Measurements from ENCODE around the gene RAB7A. TPM values are rescaled to one million over a fixed set of nuclear protein-coding genes. Genes with fewer than 3 reads are reported as not detected.
"Not testable (repeated sequence)": the region's sequence is repeated elsewhere in the genome, so short reads cannot be mapped to it uniquely, and the experiment has no call there.

RAB7A gene
- total RNA-seq, 1 donor from 2014 or later = 122 TPM

DNA sequence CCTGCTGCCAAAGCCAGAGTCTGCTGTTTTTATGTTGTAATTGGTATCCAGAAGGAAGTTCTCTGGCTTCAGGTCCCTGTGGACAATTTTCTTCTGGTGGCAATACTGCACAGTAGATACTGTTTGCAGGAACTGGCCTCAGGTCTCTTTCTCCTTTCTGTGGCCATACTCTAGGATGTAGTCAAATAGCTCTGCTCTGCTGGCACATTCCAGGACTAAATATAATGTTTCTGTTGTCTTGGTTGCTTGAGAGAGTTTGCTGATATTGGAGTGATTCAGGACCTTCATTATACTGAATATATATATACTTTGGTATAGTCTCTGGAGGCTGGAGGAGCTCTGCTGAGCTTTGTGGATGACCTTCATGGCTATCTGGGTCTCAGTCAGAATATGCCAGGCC, 23.1 kb downstream of the RAB7A start:
- Histone ChIP-seq H3K27me3 (no peaks in the 10 kb centered on the region), H3K4me1 (peaks cover 41% of the 10 kb centered on the region), H3K27ac (no peak overlapping the region), H3K9me3 (no peaks in the 10 kb centered on the region), H3K4me3 (no peak overlapping the region), H3K36me3 (peaks cover 0 to under 1% of the 10 kb centered on the region in 2 donors)
- TF ChIP-seq POLR2A (IDR thresholded peaks at IDR 0.05) (no peak), POLR2AphosphoS5 (IDR thresholded peaks at IDR 0.05; ENCODE audit: insufficient read depth in 1 of 2, low read depth in 1 of 2) (no peak)
- TF ChIP-seq, protein P1, sequence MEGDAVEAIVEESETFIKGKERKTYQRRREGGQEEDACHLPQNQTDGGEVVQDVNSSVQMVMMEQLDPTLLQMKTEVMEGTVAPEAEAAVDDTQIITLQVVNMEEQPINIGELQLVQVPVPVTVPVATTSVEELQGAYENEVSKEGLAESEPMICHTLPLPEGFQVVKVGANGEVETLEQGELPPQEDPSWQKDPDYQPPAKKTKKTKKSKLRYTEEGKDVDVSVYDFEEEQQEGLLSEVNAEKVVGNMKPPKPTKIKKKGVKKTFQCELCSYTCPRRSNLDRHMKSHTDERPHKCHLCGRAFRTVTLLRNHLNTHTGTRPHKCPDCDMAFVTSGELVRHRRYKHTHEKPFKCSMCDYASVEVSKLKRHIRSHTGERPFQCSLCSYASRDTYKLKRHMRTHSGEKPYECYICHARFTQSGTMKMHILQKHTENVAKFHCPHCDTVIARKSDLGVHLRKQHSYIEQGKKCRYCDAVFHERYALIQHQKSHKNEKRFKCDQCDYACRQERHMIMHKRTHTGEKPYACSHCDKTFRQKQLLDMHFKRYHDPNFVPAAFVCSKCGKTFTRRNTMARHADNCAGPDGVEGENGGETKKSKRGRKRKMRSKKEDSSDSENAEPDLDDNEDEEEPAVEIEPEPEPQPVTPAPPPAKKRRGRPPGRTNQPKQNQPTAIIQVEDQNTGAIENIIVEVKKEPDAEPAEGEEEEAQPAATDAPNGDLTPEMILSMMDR (IDR thresholded peaks at IDR 0.05) = no peak
- DNase-seq (ENCODE audit: extremely low spot score in 2 of 2) = no peak
- intact Hi-C loops (cut with DNase I) = no loop called here

DNA sequence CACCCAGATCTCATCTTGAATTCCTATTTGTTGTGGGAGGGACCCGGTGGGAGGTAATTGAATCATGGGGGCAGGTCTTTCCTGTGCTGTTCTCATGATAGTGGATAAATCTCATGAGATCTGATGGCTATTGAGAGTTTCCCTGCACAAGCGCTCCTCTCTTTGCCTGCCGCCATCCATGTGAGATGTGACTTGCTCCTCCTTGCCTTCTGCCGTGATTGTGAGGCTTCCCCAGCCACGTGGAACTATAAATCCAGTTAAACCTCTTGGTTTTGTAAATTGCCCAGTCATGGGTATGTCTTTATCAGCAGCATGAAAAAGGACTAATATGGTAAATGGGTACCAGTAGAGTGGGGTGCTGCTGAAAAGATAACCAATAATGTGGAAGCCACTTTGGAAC, 23.6 kb downstream of the RAB7A start:
- H3K4me1 ChIP-seq = peaks cover 44% of the 10 kb centered on the region
- intact Hi-C loops (cut with DNase I); H3K27me3 ChIP-seq: not testable (repeated sequence)

DNA sequence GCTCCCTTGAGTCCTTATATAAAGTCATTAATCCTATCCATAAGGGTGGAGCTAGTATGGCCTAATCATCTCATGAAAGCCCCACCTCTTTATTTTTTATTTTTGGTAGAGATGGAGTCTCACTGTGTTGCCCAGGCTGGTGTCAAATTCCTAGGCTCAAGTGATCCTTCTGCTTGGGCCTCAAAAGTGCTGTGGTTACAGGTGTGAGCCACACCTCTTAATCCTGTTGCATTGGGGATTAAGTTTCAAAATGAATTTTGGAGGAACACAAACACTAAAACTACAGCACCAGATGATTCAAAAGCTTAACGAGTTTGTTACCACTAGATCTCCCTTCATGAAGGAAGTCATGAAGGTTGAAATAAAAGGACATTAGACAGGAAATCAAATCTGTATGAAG, 27.7 kb downstream of the RAB7A start:
- H3K27ac ChIP-seq = no peak overlapping the region
- no peaks in the 10 kb centered on the region for H3K27me3 ChIP-seq
- intact Hi-C loops (cut with DNase I) = no loop called here
- TF ChIP-seq POLR2AphosphoS5 (IDR thresholded peaks at IDR 0.05; ENCODE audit: insufficient read depth in 1 of 2, low read depth in 1 of 2) (no peak), POLR2A (IDR thresholded peaks at IDR 0.05) (no peak)
- TF ChIP-seq, protein P1 (IDR thresholded peaks at IDR 0.05) = no peak
- no peak for DNase-seq (ENCODE audit: extremely low spot score in 2 of 2)
- no peaks in the 10 kb centered on the region for H3K36me3 ChIP-seq
- no peak overlapping the region for H3K4me3 ChIP-seq
- H3K4me1 ChIP-seq = peaks cover 41% of the 10 kb centered on the region
- H3K9me3 ChIP-seq = no peaks in the 10 kb centered on the region

More for the DNA sequence above, 23.6 kb downstream of the RAB7A start:
- not testable (repeated sequence) for H3K36me3 ChIP-seq; H3K27ac ChIP-seq; H3K4me3 ChIP-seq; DNase-seq (ENCODE audit: extremely low spot score in 2 of 2); H3K9me3 ChIP-seq

DNA sequence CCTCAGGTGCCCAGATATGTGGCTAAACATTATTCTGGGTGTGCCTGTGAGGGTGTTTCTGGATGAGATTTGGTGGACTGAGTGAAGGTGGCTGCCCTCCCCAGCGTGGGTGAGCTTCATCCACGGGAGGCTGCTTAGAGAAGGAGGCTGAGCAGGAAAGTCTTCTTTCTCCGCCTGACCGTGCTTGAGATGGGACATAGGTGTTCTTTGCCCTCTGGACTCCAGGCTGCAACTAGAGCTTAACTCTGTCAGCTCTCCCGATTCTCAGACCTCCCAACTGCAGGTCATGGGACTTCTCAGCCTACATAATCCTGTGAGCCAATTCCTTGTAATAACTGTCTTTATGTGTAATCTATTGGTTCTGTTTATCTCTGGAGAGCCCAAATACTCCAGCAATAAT, 34.1 kb downstream of the RAB7A start:
- no peaks in the 10 kb centered on the region for H3K9me3 ChIP-seq
- H3K4me1 ChIP-seq = peaks cover 35% of the 10 kb centered on the region
- intact Hi-C loops (cut with DNase I) = no loop called here
- H3K27me3 ChIP-seq = no peaks in the 10 kb centered on the region
- no peak for DNase-seq (ENCODE audit: extremely low spot score in 2 of 2)
- H3K36me3 ChIP-seq = no peaks in the 10 kb centered on the region
- H3K27ac ChIP-seq = no peak overlapping the region
- no peak for TF ChIP-seq POLR2A (IDR thresholded peaks at IDR 0.05)
- no peak for TF ChIP-seq POLR2AphosphoS5 (IDR thresholded peaks at IDR 0.05; ENCODE audit: insufficient read depth in 1 of 2, low read depth in 1 of 2)
- no peak overlapping the region for H3K4me3 ChIP-seq

DNA sequence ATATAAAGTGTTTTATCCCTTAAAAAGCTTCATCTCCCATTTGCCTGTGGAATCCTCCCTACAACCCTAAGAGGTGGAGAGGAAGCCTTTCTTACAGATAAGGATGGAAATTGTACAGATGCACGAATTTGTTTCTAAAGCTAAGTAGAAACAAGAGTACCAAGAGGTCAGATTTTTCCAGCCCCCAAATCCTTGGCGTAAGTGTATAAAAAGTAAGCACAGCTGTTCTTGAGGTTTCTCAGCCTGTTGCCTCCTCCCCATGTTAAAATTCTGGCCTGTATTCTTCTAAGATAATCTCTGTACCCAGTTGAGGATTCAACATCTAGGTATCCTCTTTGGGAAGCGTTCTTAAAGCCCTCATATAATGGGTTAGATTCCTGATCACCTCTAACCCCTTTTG, 34.9 kb downstream of the RAB7A start:
- no peak for TF ChIP-seq POLR2AphosphoS5 (IDR thresholded peaks at IDR 0.05; ENCODE audit: insufficient read depth in 1 of 2, low read depth in 1 of 2)
- no peak for TF ChIP-seq POLR2A (IDR thresholded peaks at IDR 0.05)
- TF ChIP-seq, protein P1 (IDR thresholded peaks at IDR 0.05) = no peak
- intact Hi-C loops (cut with DNase I) = no loop called here
- Histone ChIP-seq H3K4me1 (peaks cover 35% of the 10 kb centered on the region), H3K36me3 (no peaks in the 10 kb centered on the region), H3K27ac (no peak overlapping the region), H3K27me3 (no peaks in the 10 kb centered on the region), H3K4me3 (no peak overlapping the region), H3K9me3 (no peaks in the 10 kb centered on the region)
- DNase-seq (ENCODE audit: extremely low spot score in 2 of 2) = no peak

DNA sequence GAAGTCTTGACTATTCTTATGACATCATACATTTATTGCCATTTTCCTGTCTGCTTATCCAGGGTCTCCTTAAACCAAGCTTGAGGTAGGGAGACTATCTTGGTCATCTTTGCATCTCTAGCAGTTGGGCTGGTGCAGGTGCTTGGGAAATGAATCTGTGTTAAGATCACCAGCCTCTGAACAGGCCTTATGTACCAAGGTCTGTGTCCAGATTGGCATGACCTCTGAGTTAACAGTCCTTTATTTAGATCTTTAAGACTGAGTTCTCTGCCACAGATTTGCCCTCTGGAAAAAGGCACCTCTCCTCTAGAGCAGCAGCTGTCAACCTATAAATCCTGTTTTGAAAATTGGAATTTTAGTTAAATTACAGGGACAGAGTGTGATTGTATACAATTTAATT, 35.4 kb downstream of the RAB7A start:
- no peak for DNase-seq (ENCODE audit: extremely low spot score in 2 of 2)
- H3K4me1 ChIP-seq = peaks cover 38% of the 10 kb centered on the region
- intact Hi-C loops (cut with DNase I) = no loop called here
- no peak overlapping the region for H3K4me3 ChIP-seq
- H3K9me3 ChIP-seq = no peaks in the 10 kb centered on the region
- TF ChIP-seq POLR2AphosphoS5 (IDR thresholded peaks at IDR 0.05; ENCODE audit: insufficient read depth in 1 of 2, low read depth in 1 of 2) (no peak), POLR2A (IDR thresholded peaks at IDR 0.05) (no peak)
- TF ChIP-seq, protein P1 (IDR thresholded peaks at IDR 0.05) = no peak
- no peak overlapping the region for H3K27ac ChIP-seq
- no peaks in the 10 kb centered on the region for H3K36me3 ChIP-seq
- H3K27me3 ChIP-seq = no peaks in the 10 kb centered on the region
